Calu3 (cell line): ENCODE data around the gene TAF11. TPM values are rescaled to one million over a fixed set of nuclear protein-coding genes. Genes with fewer than 3 reads are reported as not detected.
A peak's percentile ranks its signal among the peaks of the same experiment; 100 is the strongest.
"Not testable (repeated sequence)": the region's sequence is repeated elsewhere in the genome, so short reads cannot be mapped to it uniquely, and the experiment has no call there.

Experiments used
- BruUV-seq: library from RNA; stranded (reverse); fragments of 400-500 nt; replicated peaks from 2 replicates; lab custom pipeline; 2021; lab: Mats Ljungman, UMichigan
- CTCF ChIA-PET: fragments of 300-600 bp; sonication (Branson Sonifier 250); formaldehyde crosslinking; loops from one replicate; lab custom pipeline; 2022; ENCODE audit warnings: antibody characterized with exemption; lab: Charles Lee
- DNase-seq: peaks from one replicate; pipeline ENCODE4 v3.0.0; 2022
- H3K27ac Mint-ChIP-seq: one replicate; pipeline ENCODE4 v1.8.0; 2022; ENCODE audit warnings: mixed read lengths; ENCODE audit not compliant: unreplicated experiment
- H3K27me3 Mint-ChIP-seq: one replicate; pipeline ENCODE4 v1.8.0; 2022; ENCODE audit warnings: mixed read lengths; ENCODE audit not compliant: unreplicated experiment
- H3K36me3 Mint-ChIP-seq: one replicate; pipeline ENCODE4 v1.8.0; 2022; ENCODE audit warnings: mild to moderate bottlenecking, moderate library complexity, mixed read lengths; ENCODE audit not compliant: insufficient read depth, unreplicated experiment
- H3K4me1 Mint-ChIP-seq: one replicate; pipeline ENCODE4 v1.8.0; 2022; ENCODE audit warnings: mild to moderate bottlenecking, low read depth, mixed read lengths; ENCODE audit not compliant: unreplicated experiment
- H3K4me3 Mint-ChIP-seq: one replicate; pipeline ENCODE4 v1.8.0; 2022; ENCODE audit warnings: mild to moderate bottlenecking, low read depth, moderate library complexity, mixed read lengths; ENCODE audit not compliant: unreplicated experiment
- H3K9me3 Mint-ChIP-seq: one replicate; pipeline ENCODE4 v1.8.0; 2022; ENCODE audit warnings: low read depth, mixed read lengths; ENCODE audit not compliant: unreplicated experiment
- CTCF ChIP-seq: fragments of 200-600 bp; IDR thresholded peaks from one replicate; pipeline ENCODE4 v1.8.0; 2022; ENCODE audit warnings: antibody characterized with exemption; ENCODE audit not compliant: unreplicated experiment
- intact Hi-C: fragments of 100-400 bp; cut with micrococcal nuclease; formaldehyde crosslinking; loops from one replicate; pipeline ENCODE4 v1.10.0; 2022; ENCODE audit not compliant: unreplicated experiment
- total RNA-seq: library from RNA; stranded (reverse); gene quantifications from 2 replicates; pipeline ENCODE4 v1.2.3, GENCODE V29; 2022

TAF11 gene
- total RNA-seq, 1 experiment from 2014 or later: 44.3 TPM

GRCh38 chr6:34884996-34885395 lies 2.8 kb downstream of the TAF11 start:
- BruUV-seq: TSS peak; percentile 18
- Mint-ChIP-seq H3K4me1 (peaks cover 6% of the 10 kb centered on the region), H3K4me3 (no peak overlapping the region), H3K36me3 (peaks cover 40% of the 10 kb centered on the region), H3K27me3 (no peaks in the 10 kb centered on the region), H3K27ac (no peak overlapping the region), H3K9me3 (peaks cover 2% of the 10 kb centered on the region)
- no peak for TF ChIP-seq CTCF
- intact Hi-C loops: loop anchor here (5.0 to 10.0 kb wide), 3 partner anchors 67 to 260 kb away; partner anchors contain the start of genes SNRPC and TCP11
- CTCF ChIA-PET: no interaction called here
- DNase-seq: no peak

- intact Hi-C loops: loop anchor here (10.0 kb wide), 1 partner anchor 261 kb away; the partner anchor contains the start of gene TCP11
- H3K4me3 Mint-ChIP-seq, BruUV-seq, DNase-seq, H3K9me3 Mint-ChIP-seq, H3K27ac Mint-ChIP-seq, H3K4me1 Mint-ChIP-seq, CTCF ChIA-PET, H3K27me3 Mint-ChIP-seq: not testable (repeated sequence)
- H3K36me3 Mint-ChIP-seq: peaks cover 38% of the 10 kb centered on the region
Measured at GRCh38 chr6:34884073-34884472, 3.8 kb downstream of the TAF11 start.

GRCh38 chr6:34877869-34878485 lies 9.9 kb downstream of the TAF11 start:
- Mint-ChIP-seq H3K9me3 (no peaks in the 10 kb centered on the region), H3K4me3 (no peak overlapping the region), H3K4me1 (no peaks in the 10 kb centered on the region), H3K27ac (peak overlapping the region; percentile 38), H3K36me3 (peaks cover 59% of the 10 kb centered on the region), H3K27me3 (no peaks in the 10 kb centered on the region)
- no peak for DNase-seq
- CTCF ChIA-PET: no interaction called here
- intact Hi-C loops: no loop called here
- TF ChIP-seq CTCF: no peak
- no TSS peak for BruUV-seq

GRCh38 chr6:34877259-34877658 lies 10.6 kb downstream of the TAF11 start:
- CTCF ChIA-PET: no interaction called here
- H3K4me1 Mint-ChIP-seq: no peaks in the 10 kb centered on the region
- intact Hi-C loops: no loop called here
- no TSS peak for BruUV-seq
- H3K27me3 Mint-ChIP-seq: no peaks in the 10 kb centered on the region
- no peaks in the 10 kb centered on the region for H3K9me3 Mint-ChIP-seq
- H3K4me3 Mint-ChIP-seq: no peak overlapping the region
- no peak for TF ChIP-seq CTCF
- H3K27ac Mint-ChIP-seq: peak overlapping the region; percentile 38
- peaks cover 66% of the 10 kb centered on the region for H3K36me3 Mint-ChIP-seq
- no peak for DNase-seq

- CTCF ChIA-PET: no interaction called here
- peaks cover 74% of the 10 kb centered on the region for H3K36me3 Mint-ChIP-seq
Measured at GRCh38 chr6:34876472-34876871, 11.4 kb downstream of the TAF11 start.

More at GRCh38 chr6:34876472-34876871, 11.4 kb downstream of the TAF11 start:
- no peak for DNase-seq
- Mint-ChIP-seq H3K4me1 (no peaks in the 10 kb centered on the region), H3K4me3 (no peak overlapping the region), H3K27me3 (no peaks in the 10 kb centered on the region), H3K27ac (no peak overlapping the region), H3K9me3 (no peaks in the 10 kb centered on the region)
- no TSS peak for BruUV-seq
- intact Hi-C loops: no loop called here
- TF ChIP-seq CTCF: no peak
